Skeletal muscle tissue (tissue), 4 donors: ENCODE data around the gene SHISAL1. TPM values are rescaled to one million over a fixed set of nuclear protein-coding genes. Genes with fewer than 3 reads are reported as not detected.

Experiments
- H3K27ac ChIP-seq: one replicate; pipeline ENCODE4 v1.7.0; 2013; ENCODE audit warnings: mild to moderate bottlenecking, low read depth, low read length, inconsistent platforms
- H3K27me3 ChIP-seq, 3 donors: one replicate each; pipeline ENCODE4 v1.7.0; 2013; ENCODE audit warnings: low read length in 3 of 3; ENCODE audit not compliant: control insufficient read depth in 3 of 3, insufficient read depth in 3 of 3
- H3K36me3 ChIP-seq, 3 donors: one replicate each; pipeline ENCODE4 v1.7.0; 2013; ENCODE audit warnings: low read length in 3 of 3; ENCODE audit not compliant: control insufficient read depth in 3 of 3, insufficient read depth in 3 of 3
- H3K4me1 ChIP-seq, 3 donors: one replicate each; pipeline ENCODE4 v1.7.0; 2013; ENCODE audit warnings: low read length in 3 of 3, mild to moderate bottlenecking in 3 of 3; ENCODE audit not compliant: control insufficient read depth in 3 of 3, insufficient read depth in 3 of 3
- H3K4me3 ChIP-seq, 3 donors: one replicate each; pipeline ENCODE4 v1.7.0; 2013; ENCODE audit warnings: low read length in 3 of 3
- H3K9ac ChIP-seq, 3 donors: one replicate each; pipeline ENCODE4 v1.7.0; 2013; ENCODE audit warnings: low read length in 3 of 3, mild to moderate bottlenecking in 3 of 3, moderate library complexity in 2 of 3, low read depth in 1 of 3
- H3K9me3 ChIP-seq, 3 donors: one replicate each; pipeline ENCODE4 v1.7.0; 2013; ENCODE audit warnings: low read length in 3 of 3; ENCODE audit not compliant: control insufficient read depth in 3 of 3
- total RNA-seq: library from RNA; depleted of rRNA; stranded (reverse); fragments of >200 nt; gene quantifications from one replicate; pipeline ENCODE4 v1.2.3, GENCODE V29; 2014
- donor health status: Osteomylitis.

The SHISAL1 gene
- total RNA-seq, 1 donor from 2014 or later, result 7.3 TPM

DNA sequence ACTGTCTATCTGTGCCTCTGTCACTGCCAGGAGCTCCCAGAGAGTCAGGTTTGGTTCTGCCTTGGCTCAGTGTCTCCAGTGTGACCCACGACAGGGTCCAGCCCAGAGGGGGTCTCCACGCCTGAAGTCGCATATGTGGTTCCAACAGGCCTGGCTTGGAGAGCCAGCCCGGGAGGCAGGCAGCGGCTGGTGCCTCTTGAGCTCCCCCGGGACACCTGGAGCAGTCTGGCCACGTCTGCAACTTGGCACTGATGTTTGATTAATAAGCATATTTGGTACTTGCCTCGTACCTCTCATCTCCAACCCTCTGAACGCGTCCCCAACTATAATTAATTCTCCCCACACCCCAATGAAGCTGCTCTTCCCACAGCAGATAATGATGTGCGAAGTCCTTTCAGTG is 31.7 kb upstream of the SHISAL1 start:
- Histone ChIP-seq H3K36me3 (no peaks in the 10 kb centered on the region), H3K9ac (no peak overlapping the region), H3K27me3 (peaks cover 29 to 61% (median 53%) of the 10 kb centered on the region in 3 donors), H3K4me3 (no peak overlapping the region), H3K27ac (no peak overlapping the region), H3K9me3 (no peaks in the 10 kb centered on the region), H3K4me1 (peaks cover 0 to 4% (median 2%) of the 10 kb centered on the region in 3 donors)

GRCh38 chr22:44342347-44342956 is 29.7 kb upstream of the SHISAL1 start:
- Histone ChIP-seq H3K9me3 (no peaks in the 10 kb centered on the region), H3K4me1 (peaks cover 0 to 4% (median 2%) of the 10 kb centered on the region in 3 donors), H3K9ac (no peak overlapping the region), H3K36me3 (no peaks in the 10 kb centered on the region), H3K27me3 (peaks cover 23 to 56% (median 46%) of the 10 kb centered on the region in 3 donors), H3K27ac (peak overlapping the region; percentile 65), H3K4me3 (no peak overlapping the region)

DNA sequence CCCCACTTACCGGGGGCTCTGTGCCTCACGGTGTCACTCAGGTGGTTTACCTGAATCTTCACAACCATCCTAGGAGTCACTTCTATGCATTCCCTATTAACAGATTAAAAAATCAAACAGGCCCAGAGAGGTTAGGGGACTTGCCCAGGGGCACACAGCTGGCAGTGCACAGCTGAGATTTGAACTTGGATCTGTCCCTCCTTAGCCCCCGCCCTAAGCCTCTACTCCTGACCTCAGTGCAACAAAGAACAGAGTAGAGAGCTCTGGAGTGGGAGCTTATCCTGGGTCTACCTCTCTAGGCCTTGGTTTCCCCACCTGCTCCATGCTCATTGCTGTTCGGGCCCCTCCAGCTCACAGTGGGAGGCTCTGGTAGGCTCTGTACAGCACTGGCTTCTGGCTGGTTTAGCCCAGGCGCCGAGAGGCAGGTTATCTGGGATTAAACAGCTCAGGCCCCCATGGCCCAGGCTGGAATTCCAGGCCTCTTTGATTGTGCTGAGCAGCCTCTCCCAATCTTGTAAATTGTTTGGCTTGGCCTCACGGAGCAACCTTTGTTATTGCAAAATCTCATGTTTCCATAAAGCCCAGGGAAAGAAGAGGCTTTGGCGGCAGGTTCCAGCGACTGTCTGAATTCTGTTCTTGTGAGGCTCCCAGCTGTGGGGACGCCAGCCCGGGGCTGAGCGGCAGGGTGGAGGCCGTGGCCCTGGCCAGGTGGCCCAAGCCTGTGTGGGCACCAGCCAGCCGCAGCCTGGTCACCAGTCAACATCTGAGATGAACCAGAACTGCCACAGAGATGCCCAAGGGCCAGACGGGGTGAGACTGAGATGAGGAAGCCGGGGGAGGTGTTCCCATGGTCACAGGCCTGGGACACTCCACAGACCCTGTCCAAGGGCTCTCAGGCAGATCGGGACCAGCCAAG is 28.9 kb upstream of the SHISAL1 start:
- Histone ChIP-seq H3K27ac (peak overlapping the region; percentile 65), H3K36me3 (no peaks in the 10 kb centered on the region), H3K9me3 (no peaks in the 10 kb centered on the region), H3K4me1 (peaks cover 0 to 2% (median 0%) of the 10 kb centered on the region in 3 donors), H3K9ac (no peak overlapping the region), H3K4me3 (no peak overlapping the region), H3K27me3 (peaks cover 21 to 54% (median 42%) of the 10 kb centered on the region in 3 donors)

GRCh38 chr22:44340271-44341239 is 27.8 kb upstream of the SHISAL1 start:
- Histone ChIP-seq H3K9me3 (no peaks in the 10 kb centered on the region), H3K4me1 (peaks cover 0 to 2% (median 0%) of the 10 kb centered on the region in 3 donors), H3K27me3 (peaks cover 25 to 59% (median 50%) of the 10 kb centered on the region in 3 donors), H3K27ac (no peak overlapping the region), H3K36me3 (no peaks in the 10 kb centered on the region), H3K4me3 (no peak overlapping the region), H3K9ac (no peak overlapping the region)

DNA sequence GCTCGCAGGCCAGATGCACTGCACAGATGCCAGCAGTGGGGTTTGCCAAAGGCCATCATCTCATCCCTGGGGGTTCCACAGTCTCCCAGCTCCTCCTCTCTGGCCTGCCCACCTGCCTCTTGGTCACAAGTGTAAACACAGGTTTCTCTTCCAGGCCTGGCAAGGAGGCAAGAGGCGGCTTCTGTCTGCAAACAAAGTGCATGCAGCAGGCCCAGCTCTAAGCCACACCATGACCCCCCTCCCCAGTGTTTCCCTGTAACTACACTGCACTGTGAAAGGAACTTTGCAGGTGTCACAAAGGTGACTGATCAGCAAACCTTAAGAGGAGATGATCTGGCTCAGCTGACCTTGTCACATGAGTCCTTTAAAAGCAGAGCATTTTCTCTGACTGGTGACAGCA is 26.2 kb upstream of the SHISAL1 start:
- peaks cover 42 to 74% (median 58%) of the 10 kb centered on the region in 3 donors for H3K27me3 ChIP-seq

DNA sequence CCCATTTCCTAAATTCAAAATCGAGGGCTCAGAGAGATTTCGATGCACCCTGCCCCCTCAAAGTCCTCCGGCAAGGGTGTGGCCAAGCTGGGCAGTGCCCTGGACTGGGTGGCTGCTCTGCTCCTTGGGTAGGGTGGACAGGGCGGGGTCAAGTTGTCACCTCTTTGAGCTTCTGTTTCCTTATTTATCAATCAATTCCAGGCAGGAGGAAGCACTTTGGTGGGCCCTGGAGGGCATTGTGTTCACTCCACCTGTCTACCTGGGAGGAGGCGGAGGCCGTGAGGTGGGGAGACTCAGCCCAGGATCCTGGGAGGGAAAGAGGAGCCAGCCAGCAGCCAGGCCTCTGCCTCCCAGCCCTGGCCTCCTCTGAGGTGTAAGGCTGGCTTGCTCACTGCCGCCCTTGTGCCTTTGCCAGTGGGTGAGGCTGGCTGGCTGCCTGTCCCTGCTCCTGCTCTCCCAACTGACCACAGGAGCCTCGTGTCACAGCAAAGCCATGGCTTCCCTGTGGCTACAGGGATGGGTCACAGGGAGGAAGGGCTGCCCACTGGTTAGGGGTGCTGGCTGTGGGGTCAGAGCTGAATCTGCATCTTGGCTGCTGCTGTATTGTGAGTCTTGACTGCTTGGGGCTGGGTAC is 25.5 kb upstream of the SHISAL1 start:
- H3K27me3 ChIP-seq, result peaks cover 48 to 78% (median 58%) of the 10 kb centered on the region in 3 donors
- no peaks in the 10 kb centered on the region for H3K36me3 ChIP-seq
- H3K27ac ChIP-seq, result no peak overlapping the region
- H3K4me3 ChIP-seq, result no peak overlapping the region
- no peaks in the 10 kb centered on the region for H3K9me3 ChIP-seq
- H3K9ac ChIP-seq, result no peak overlapping the region
- peaks cover 0 to 2% (median 0%) of the 10 kb centered on the region in 3 donors for H3K4me1 ChIP-seq

More for the DNA sequence above, 26.2 kb upstream of the SHISAL1 start:
- Histone ChIP-seq H3K36me3 (no peaks in the 10 kb centered on the region), H3K9ac (no peak overlapping the region), H3K27ac (no peak overlapping the region), H3K4me3 (no peak overlapping the region), H3K4me1 (peaks cover 0 to 2% (median 0%) of the 10 kb centered on the region in 3 donors), H3K9me3 (no peaks in the 10 kb centered on the region)

DNA sequence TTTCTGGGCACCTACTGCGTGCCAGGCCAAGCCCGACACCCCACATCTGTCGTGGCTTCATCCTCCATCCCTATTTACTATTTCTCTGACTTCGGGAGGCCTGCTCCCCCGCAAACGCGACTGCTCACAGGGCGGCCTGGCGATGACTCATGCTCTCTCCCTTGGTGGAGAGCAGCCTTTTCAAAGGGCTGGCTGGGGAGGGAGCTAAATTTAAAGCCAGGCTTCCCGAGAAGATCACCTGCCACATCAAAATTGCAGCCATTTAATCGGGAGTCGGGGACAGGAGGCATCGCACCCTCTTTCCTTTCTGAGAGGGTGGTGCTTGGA is 24.9 kb upstream of the SHISAL1 start:
- Histone ChIP-seq H3K9ac (no peak overlapping the region), H3K27me3 (peaks cover 54 to 85% (median 64%) of the 10 kb centered on the region in 3 donors), H3K27ac (no peak overlapping the region), H3K9me3 (no peaks in the 10 kb centered on the region), H3K36me3 (no peaks in the 10 kb centered on the region), H3K4me3 (no peak overlapping the region), H3K4me1 (peaks cover 0 to 2% (median 0%) of the 10 kb centered on the region in 3 donors)

GRCh38 chr22:44336962-44337677 is 24.4 kb upstream of the SHISAL1 start:
- peaks cover 0 to 2% (median 0%) of the 10 kb centered on the region in 3 donors for H3K4me1 ChIP-seq
- H3K4me3 ChIP-seq, result no peak overlapping the region
- no peak overlapping the region for H3K9ac ChIP-seq
- H3K36me3 ChIP-seq, result no peaks in the 10 kb centered on the region
- H3K27ac ChIP-seq, result no peak overlapping the region
- no peaks in the 10 kb centered on the region for H3K9me3 ChIP-seq
- H3K27me3 ChIP-seq, result peaks cover 59 to 88% (median 67%) of the 10 kb centered on the region in 3 donors
